Erythroblast (primary cell): ENCODE measurements around the gene SFSWAP.
"Not testable (repeated sequence)": the region's sequence is repeated elsewhere in the genome, so short reads cannot be mapped to it uniquely, and the experiment has no call there.

ENCODE experiments used
- DNase-seq, 2 experiments: peaks; one replicate each; lab custom pipeline; 2025; lab: John Stamatoyannopoulos, UW
- GATA1 ChIP-seq: IDR thresholded peaks from 2 replicates; pipeline ENCODE4 v1.6.1; 2011; ENCODE audit warnings: low read depth, mild to moderate bottlenecking, control low read depth, low read length, moderate library complexity
- POLR2A ChIP-seq: IDR thresholded peaks from 2 replicates; pipeline ENCODE4 v1.6.1; 2011; ENCODE audit warnings: mild to moderate bottlenecking, low read length

SFSWAP gene

DNA sequence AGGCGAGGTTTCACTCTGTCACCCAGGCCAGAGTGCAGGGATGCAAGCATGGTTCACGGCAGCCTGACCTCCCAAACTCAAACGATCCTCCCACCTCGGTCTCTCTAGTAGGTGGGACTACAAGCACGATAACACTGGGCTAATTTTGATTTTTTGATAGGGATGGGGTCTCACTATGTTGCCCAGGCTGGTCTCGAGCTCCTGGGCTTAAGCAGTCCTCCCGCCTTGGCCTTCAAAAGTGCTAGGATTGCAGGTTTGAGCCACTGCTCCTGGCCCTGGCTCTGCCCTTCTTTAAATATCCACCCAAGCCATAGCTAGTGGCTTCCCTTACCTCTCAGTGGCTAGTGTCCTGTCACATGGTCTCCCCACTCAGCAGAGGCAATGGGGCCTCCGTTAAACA is 17.8 kb downstream of the SFSWAP start:
- no peak for DNase-seq
- TF ChIP-seq GATA1 (no peak), POLR2A (no peak)

DNA sequence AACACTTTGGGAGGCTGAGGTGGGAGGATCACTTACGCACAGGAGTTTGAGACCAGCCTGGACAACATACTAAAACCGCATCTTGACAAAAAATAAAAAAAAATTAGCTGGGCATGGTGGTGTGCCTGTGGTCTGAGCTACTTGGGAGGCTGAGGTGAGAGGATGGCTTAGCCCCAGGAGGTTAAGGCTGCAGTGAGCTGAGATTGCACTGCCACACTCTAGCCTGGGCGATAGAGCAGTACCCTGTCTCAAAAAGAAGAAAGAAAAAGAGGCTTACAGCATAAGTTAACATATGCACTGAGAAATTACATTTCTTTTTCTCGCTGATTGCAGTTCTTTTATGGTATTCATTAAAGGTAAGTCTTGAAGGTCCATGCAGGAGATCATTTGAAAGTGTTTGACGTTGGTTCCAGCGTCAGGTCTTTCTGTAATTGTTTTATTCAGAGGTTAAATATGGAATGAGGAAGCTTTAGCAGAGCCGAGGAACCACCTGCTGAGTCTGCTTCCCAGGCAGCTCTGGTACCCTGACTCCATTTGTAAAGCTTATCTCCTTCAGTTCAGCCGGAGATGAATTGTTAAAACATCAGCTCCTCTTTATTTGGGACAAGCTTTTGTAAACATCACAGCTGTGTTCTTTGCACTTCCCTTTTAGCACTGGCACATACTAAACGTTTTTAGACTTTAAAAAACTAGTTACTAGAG is 18.5 kb downstream of the SFSWAP start:
- no peak for DNase-seq
- TF ChIP-seq POLR2A = no peak
- TF ChIP-seq GATA1 = no peak

DNA sequence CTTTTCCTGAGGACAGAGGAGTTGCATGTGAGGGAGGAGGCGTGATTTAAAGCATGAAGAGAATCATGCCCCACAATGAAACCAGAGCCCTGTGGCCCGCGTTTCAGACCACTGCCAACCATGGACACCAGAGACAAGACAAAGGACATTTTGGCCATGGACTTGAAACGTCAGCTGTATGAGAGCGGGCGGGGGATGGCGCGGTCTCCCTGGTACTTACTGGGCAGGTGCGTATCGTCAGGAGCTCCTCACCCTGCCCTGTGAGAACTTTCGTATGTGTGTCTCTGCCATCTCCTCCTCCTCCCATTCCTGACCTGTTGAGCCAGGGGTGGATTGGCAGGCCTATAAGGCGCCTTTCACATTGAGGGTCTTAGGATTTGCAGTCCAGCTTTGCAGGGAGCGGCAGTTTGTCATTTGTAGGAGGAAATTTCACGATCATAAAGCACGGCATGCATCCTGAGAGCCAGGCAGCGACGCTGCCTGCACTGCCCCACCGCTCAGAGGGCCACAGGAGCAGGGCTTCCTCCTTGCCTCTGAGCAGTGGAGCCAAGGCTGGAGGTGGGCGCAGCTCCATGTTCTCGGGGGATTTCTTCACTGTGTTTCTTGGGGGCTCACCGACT is 22.2 kb downstream of the SFSWAP start:
- DNase-seq = no peak

DNA sequence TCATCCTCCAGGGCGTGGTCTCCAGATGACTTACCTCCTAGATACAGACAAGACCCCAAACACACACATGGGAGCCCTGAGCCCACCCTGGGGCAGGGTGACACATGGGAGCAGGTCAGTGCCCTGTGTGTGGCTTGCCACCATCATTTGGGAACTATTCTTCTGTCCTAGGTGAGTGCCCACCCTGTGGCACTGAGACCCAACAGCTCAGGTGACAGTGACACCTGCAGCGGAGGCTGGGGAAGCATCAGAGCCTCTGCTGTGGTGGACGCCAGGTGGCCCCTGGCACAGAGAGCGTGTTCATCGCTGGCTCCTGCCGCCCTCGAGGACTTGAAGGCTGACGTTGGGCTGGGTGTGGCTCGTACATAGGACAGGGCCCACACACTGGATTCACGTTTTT is 23.0 kb downstream of the SFSWAP start:
- DNase-seq = no peak
- TF ChIP-seq GATA1 = no peak
- TF ChIP-seq POLR2A = no peak

More for the DNA sequence above, 22.2 kb downstream of the SFSWAP start:
- TF ChIP-seq POLR2A (no peak), GATA1 (no peak)

DNA sequence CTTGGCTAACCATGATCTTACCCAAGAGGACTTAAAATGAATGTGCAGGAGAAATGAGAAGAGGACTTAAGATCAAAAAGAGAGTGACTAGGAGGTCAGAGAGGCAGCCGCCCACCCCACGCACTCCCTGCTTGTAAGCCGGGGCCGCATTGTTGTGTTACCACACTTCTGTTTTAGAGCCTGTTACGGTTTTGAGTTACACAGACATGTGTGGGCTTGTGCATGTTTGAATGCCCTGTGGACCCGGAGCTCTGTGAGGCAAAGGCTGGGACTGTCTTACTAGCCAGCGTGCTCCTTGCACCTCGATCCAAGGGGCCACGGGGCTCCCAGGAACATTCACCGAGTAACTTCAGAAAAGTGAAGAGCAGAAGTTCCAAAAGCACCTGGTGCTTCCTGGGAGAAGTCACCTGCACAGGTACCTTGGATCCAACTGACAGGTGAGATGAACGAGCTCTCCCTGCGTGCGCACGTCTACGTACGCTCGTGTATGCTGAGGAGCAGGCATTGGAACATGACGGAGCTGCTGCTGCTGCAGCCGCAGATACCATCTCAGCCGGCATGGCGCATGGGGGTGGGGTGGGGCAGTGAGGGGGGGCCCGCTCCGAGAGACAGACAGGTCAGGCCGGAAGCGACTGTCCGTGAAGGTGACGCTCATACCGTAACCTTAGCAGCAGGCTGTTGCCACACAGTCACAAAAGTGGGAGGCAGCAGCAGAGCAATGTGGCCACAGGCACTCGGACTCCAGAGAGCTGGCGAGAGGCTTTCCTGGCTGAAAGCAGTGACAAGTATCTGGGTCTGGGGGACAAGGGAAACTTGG is 23.7 kb downstream of the SFSWAP start:
- TF ChIP-seq POLR2A (no peak), GATA1 (no peak)
- DNase-seq = no peak

DNA sequence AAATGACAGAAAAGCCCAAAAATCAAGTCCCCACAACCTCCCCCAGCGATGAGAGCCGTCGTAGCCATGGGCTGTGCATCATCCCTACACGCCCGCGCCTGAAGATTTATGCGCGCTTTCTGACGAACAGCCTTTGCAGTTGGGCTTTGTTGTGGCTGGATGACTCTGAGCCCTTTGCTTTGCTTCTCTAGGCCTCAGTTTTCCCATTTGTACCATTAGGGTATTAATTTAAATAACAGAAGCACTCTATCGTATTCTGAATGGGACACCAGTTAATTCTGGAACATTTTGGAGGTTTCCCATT is 24.2 kb downstream of the SFSWAP start:
- DNase-seq = no peak
- TF ChIP-seq GATA1 (no peak), POLR2A (no peak)

DNA sequence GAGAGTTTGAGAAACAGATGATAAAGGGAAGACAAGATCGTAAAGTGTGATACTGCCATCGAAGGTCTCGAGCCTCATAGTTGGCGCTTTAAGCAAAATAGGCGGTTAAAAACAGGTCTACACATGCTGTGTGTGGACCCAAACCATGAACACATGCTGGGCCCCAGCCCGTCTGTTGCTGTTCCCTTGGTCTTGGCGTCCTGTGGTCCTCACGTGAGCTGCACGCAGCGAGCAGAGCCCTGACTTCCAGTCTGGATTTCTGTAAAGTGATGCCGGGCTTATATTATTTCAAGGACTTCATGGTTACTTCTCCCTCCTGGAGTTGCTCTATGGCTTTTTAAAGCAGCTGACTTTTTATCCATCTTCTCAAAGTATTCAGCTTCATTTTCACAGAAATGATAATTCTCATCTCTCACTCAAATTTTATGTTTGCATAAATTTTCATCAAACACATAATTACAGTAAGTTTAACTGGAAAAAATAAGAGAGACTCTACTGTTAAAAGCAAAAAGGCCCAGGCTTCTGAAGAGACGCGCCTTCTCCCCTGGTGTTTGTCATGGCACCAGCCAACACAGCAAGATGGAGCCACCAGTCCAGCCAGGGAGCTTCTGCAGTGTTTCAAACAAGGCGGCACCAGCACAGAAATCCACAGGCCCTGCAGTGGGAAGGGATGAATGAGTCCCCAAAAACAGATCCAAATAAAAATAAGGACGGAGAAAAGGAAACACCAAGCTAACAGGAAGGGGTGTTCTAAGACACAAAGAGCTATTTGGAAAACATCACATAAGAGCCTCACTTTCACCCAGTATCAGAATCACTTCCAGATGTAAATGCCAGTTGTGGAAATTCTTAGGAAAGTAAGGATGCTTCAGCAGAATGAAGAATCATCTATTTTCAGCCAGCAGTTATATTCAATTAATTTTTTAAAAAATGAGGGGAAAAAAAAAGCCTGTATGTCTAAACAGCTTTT is 24.9 kb downstream of the SFSWAP start:
- TF ChIP-seq GATA1 (no peak), POLR2A (no peak)
- DNase-seq = no peak

DNA sequence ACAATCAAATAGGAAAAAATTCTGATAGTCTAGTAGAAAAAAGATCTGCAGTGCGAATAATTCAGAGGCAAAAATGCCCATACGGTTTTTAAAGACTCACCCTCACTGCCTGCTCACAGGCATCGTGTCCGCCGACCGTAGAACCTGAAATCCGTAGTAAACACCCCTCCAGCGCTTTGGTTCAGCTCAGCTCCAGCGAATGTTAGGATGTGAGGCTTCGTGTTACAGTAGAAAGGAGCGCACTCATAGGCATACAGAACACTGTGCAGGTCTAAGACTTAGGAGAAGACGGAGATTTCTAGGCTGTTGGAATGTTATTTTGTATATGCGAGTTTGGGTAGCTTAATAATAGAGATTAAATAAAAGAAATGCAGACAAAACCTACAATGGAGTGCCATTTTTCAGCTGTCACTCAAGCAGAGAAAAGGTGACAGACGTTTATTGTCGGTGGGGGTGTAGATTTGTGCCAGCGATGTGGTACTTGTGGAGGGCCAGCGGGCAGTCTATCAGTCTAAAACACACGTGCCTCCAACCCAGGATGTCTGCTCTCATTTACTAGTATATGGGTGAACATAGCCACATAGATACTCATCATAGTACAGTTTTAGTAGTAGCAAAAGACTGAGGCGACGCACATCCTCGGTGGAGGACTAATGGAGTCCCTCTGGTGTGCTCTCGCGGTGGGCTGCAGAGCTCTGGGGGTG is 25.7 kb downstream of the SFSWAP start:
- TF ChIP-seq GATA1 (no peak), POLR2A (no peak)
- no peak for DNase-seq

DNA sequence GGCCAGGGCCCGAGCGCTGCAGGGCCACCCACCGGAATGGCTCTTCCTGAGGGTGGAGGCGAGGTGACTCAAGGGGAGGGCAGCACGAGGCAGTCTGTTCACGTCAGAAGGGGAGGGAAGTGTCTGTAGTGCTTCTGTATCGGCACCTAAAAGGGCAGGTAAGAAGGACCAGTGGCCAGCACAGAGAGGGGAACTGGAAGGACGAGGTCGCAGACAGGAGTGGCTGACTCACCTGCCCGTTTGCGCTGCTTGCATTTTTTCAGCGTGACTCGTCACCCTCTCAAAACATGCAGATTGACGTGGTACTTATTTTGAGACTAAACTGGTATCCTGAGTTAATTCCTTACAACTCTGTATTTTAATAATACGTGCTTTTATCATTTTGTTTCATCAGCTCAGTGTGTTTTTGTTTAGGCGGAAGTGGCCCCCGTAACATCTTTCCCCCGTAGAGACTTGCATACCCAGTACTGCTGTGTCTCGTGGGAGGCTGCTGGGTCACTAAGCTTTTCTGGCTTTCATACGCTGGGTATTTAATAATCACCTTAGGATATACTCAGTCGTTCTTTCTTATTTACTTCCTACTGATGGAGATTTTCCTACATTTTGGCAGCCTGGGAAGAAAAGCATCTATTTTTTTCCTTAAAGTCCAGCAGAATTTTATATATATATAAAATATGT is 26.4 kb downstream of the SFSWAP start:
- TF ChIP-seq POLR2A (no peak), GATA1 (no peak)
- DNase-seq = no peak

DNA sequence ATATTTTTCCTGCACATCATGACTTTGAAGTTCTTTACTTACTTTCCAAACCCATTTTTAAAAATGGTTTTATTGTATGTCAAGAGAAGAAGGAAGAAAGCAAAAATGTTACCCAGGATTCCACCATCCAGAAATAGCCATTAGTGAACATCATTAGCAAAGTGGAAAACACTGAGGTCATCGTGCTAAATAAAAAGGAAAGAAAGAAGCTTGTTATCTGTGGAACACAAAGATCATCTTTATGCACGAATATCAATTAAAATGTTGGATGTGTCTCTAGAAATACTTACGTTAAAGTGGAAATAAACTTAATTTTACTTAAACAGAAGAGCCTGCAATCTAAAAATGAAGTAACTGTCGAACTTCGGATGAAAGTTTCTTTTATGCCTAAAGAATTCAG is 27.3 kb downstream of the SFSWAP start:
- TF ChIP-seq GATA1 (no peak), POLR2A (no peak)
- no peak for DNase-seq

DNA sequence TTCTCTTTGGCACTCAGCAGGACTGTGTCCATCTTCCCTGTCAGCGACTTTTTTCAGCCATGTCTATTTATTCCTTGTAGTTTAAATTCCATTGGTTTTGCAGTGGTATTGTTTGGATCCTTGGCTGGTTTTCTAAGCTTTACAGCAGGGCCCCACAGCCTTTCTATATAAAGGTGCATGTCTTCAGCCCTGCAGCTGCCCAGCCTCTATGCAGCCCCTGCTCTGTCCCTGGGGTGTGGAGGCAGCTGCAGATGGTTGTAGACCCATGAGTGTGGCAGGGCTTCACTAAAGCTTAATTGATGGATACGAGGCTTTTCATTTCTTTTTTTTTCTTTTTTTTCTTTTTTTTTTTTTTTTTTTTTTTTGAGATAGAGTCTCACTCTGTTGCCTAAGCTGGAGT is 29.7 kb downstream of the SFSWAP start:
- no peak for DNase-seq
- TF ChIP-seq GATA1 = no peak
- no peak for TF ChIP-seq POLR2A

DNA sequence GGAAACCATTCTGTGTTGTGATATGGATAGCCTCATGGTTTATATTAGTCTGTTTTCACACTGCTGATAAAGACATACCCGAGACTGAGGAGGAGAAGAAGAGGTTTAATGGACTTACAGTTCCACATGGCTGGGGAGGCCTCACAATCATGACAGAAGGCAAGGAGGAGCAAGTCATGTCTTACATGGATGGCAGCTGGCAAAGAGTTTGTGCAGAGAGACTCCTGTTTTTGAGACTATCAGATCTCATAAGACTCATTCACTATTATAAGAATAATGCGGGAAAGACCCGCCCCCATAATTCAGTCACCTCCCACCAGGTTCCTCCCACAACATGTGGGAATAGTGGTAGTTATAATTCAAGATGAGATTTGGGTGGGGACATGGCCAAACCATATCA is 31.9 kb downstream of the SFSWAP start:
- peak in 1 of 2 experiments; percentile 20 for DNase-seq

DNA sequence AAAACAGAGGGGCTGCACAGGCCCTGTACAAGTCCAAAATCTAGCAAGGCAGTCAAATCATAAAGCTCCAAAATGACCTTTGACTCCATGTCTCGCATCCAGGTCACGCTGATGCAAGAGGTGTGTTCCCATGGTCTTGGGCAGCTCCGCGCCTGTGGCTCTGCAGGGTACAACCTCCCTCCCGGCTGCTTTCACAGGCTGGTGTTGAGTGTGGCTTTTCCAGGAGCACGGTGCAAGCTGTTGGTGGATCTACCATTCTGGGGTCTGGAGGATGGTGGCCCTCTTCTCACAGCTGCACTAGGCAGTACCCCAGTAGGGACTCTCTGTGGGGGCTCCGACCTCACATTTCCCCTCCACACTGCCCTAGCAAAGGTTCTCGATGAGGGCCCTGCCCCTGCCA is 32.5 kb downstream of the SFSWAP start:
- DNase-seq = not testable (repeated sequence)

DNA sequence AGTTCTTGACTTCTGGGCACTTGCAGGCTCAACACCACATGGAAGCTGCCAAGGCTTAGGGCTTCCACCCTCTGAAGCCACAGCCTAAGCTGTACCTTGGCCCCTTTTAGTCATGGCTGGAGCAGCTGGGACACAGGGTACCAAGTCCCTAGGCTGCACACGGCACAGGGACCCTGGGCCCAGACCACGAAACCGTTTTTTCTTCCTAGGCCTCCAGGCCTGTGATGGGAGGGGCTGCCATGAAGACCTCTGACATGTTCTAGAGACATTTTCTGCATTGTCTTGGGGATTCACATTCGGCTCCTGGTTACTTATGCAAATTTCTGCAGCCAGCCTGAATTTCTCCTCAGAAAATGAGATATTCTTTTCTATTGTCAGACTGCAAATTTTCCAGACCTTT is 33.0 kb downstream of the SFSWAP start:
- DNase-seq = not testable (repeated sequence)

DNA sequence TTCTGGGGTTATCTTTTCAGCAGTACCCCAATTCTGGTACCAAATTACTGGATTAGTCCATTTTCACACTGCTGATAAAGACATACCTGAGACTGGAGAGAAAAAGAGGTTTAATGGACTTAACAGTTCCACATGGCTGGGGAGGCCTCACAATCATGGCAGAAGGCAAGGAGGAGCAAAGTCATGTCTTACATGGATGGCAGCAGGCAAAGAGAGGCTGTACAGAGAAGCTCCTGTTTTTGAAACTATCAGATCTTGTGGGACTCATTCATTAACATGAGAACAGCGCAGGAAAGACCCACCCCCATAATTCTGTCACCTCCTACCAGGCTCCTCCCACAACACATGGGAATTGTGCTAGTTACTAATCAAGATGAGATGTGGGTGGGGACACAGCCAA is 33.8 kb downstream of the SFSWAP start:
- DNase-seq = peak in 1 of 2 experiments; percentile 20
